OCI-LY3 (cell line): ENCODE results near the gene RTN3.

ENCODE experiments used
- CTCF ChIP-seq: fragments of 200-600, 300-600 bp; sonication (generic); IDR thresholded peaks from 2 replicates; pipeline ENCODE4 v1.5.1; 2014; ENCODE audit warnings: antibody characterized with exemption, low read length, low read depth
- EZH2phosphoT487 ChIP-seq: fragments of 200-600 bp; shearing (Covaris generic); IDR thresholded peaks from 2 replicates; pipeline ENCODE4 v1.6.1; 2018; ENCODE audit warnings: antibody characterized with exemption, mixed run types, low read depth

GRCh38 chr11:63673579-63673978, 7.7 kb upstream of the RTN3 start:
- TF ChIP-seq CTCF (no peak), EZH2phosphoT487 (no peak)
